Pons (tissue), 1 donor: ENCODE results near the gene CNTN4.
"Not testable (repeated sequence)": the region's sequence is repeated elsewhere in the genome, so short reads cannot be mapped to it uniquely, and the experiment has no call there.

Experiments used
- DNase-seq: peaks from one replicate; pipeline ENCODE4 v3.0.0-alpha.2; 2016; ENCODE audit warnings: low spot score

CNTN4 gene

GRCh38 chr3:2908693-2909351, 810.2 kb downstream of the CNTN4 start:
- no peak for DNase-seq

- DNase-seq = no peak
Measured at GRCh38 chr3:2910997-2911396, 812.3 kb downstream of the CNTN4 start.

- no peak for DNase-seq
Measured at GRCh38 chr3:2915826-2916225, 817.2 kb downstream of the CNTN4 start.

GRCh38 chr3:2916640-2917039, 818.0 kb downstream of the CNTN4 start:
- not testable (repeated sequence) for DNase-seq

GRCh38 chr3:2920103-2920502, 821.4 kb downstream of the CNTN4 start:
- no peak for DNase-seq

- peak; percentile 25 for DNase-seq
Measured at GRCh38 chr3:2921452-2921851, 822.8 kb downstream of the CNTN4 start.

GRCh38 chr3:2921903-2922302, 823.2 kb downstream of the CNTN4 start:
- DNase-seq = peak; percentile 60

- no peak for DNase-seq
Measured at GRCh38 chr3:2923390-2923789, 824.7 kb downstream of the CNTN4 start.

- DNase-seq = no peak
Measured at GRCh38 chr3:2927259-2927658, 828.6 kb downstream of the CNTN4 start.

GRCh38 chr3:2929574-2929973, 830.9 kb downstream of the CNTN4 start:
- no peak for DNase-seq

GRCh38 chr3:2931265-2931664, 832.6 kb downstream of the CNTN4 start:
- DNase-seq = no peak

GRCh38 chr3:2934541-2934940, 835.9 kb downstream of the CNTN4 start:
- no peak for DNase-seq

GRCh38 chr3:2937055-2937454, 838.4 kb downstream of the CNTN4 start:
- no peak for DNase-seq

- no peak for DNase-seq
Measured at GRCh38 chr3:2937592-2937991, 838.9 kb downstream of the CNTN4 start.

- DNase-seq = no peak
Measured at GRCh38 chr3:2938711-2939110, 840.0 kb downstream of the CNTN4 start.

- DNase-seq = no peak
Measured at GRCh38 chr3:2940062-2940461, 841.4 kb downstream of the CNTN4 start.

GRCh38 chr3:2944628-2945027, 846.0 kb downstream of the CNTN4 start:
- DNase-seq = no peak

GRCh38 chr3:2945121-2945520, 846.5 kb downstream of the CNTN4 start:
- DNase-seq = no peak

- DNase-seq = no peak
Measured at GRCh38 chr3:2947536-2947935, 848.9 kb downstream of the CNTN4 start.

- no peak for DNase-seq
Measured at GRCh38 chr3:2948882-2949281, 850.2 kb downstream of the CNTN4 start.

GRCh38 chr3:2950159-2950558, 851.5 kb downstream of the CNTN4 start:
- DNase-seq = no peak

GRCh38 chr3:2957115-2957514, 858.4 kb downstream of the CNTN4 start:
- DNase-seq = no peak

- no peak for DNase-seq
Measured at GRCh38 chr3:2958551-2958950, 859.9 kb downstream of the CNTN4 start.

- peak; percentile 84 for DNase-seq
Measured at GRCh38 chr3:2961576-2961975, 862.9 kb downstream of the CNTN4 start.

- no peak for DNase-seq
Measured at GRCh38 chr3:2967871-2968270, 869.2 kb downstream of the CNTN4 start.
